Measurements from ENCODE around the gene TBXA2R.

TBXA2R gene

DNA sequence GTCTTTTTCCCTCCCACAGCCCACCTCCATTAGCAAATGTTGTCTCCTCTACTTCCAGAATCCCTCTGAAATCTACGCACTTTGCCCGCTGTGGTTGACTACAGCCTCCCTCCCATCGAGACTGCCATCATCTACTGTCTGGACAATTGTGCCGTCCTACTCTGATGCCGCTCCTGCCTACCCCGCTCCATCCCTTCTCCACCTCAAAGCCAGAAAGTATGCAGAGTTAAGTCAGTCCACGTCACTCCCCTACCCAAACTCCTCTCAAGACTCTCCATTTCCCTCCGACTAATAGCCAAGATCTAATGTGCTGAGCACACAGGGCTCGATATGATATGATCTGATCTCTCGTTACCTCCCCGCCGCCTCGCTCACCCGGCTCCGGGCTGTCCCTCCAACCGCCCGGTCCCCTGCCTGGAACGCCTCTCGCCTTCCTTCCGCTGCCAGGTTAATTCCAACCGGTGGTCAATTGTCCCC is 19.4 kb upstream of the TBXA2R start:
- no peak for DNase-seq (ENCODE audit: low read depth, low spot score)
- peak overlapping the region; percentile 82 for H3K4me3 ChIP-seq (ENCODE audit: low read depth, low read length)
- in situ Hi-C loops (cut with HindIII; ENCODE audit: low sequenced_read_pairs): no loop called here
- TF ChIP-seq, protein P1, sequence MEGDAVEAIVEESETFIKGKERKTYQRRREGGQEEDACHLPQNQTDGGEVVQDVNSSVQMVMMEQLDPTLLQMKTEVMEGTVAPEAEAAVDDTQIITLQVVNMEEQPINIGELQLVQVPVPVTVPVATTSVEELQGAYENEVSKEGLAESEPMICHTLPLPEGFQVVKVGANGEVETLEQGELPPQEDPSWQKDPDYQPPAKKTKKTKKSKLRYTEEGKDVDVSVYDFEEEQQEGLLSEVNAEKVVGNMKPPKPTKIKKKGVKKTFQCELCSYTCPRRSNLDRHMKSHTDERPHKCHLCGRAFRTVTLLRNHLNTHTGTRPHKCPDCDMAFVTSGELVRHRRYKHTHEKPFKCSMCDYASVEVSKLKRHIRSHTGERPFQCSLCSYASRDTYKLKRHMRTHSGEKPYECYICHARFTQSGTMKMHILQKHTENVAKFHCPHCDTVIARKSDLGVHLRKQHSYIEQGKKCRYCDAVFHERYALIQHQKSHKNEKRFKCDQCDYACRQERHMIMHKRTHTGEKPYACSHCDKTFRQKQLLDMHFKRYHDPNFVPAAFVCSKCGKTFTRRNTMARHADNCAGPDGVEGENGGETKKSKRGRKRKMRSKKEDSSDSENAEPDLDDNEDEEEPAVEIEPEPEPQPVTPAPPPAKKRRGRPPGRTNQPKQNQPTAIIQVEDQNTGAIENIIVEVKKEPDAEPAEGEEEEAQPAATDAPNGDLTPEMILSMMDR (IDR thresholded peaks at IDR 0.05; ENCODE audit: low read depth, low read length): no peak

- in situ Hi-C loops (cut with HindIII; ENCODE audit: low sequenced_read_pairs): no loop called here
- no peak for DNase-seq (ENCODE audit: low read depth, low spot score)
- no peak overlapping the region for H3K4me3 ChIP-seq (ENCODE audit: low read depth, low read length)
- TF ChIP-seq, protein P1 (IDR thresholded peaks at IDR 0.05; ENCODE audit: low read depth, low read length): no peak
These were observed 17.0 kb upstream of the TBXA2R start for GRCh38 chr19:3623716-3624115.

- TF ChIP-seq, protein P1 (IDR thresholded peaks at IDR 0.05; ENCODE audit: low read depth, low read length): no peak
- in situ Hi-C loops (cut with HindIII; ENCODE audit: low sequenced_read_pairs): no loop called here
- H3K4me3 ChIP-seq (ENCODE audit: low read depth, low read length): no peak overlapping the region
- DNase-seq (ENCODE audit: low read depth, low spot score): no peak
These were observed 15.5 kb upstream of the TBXA2R start for GRCh38 chr19:3622224-3622623.

DNA sequence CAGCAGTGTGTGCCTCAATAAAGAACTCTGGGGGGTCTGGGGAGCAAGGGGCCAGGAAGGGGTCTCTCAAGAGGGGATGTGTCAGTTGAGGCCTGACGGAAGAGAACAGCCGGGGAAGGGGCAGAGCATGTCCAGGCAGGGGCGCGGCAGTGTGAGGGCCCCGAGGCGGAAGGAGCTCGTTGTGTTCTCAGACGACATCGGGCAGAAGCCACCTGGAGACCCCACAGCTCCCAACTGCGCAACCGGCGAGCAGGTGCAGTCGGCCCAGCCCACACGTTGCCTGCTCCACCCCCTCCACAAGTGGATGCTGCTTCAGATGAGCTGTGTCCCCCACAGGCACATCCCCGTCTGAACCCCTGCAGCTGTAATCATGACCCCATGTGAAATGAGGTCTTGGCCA is 15.0 kb upstream of the TBXA2R start:
- TF ChIP-seq, protein P1 (IDR thresholded peaks at IDR 0.05; ENCODE audit: low read depth, low read length): no peak
- no peak overlapping the region for H3K4me3 ChIP-seq (ENCODE audit: low read depth, low read length)
- DNase-seq (ENCODE audit: low read depth, low spot score): no peak
- in situ Hi-C loops (cut with HindIII; ENCODE audit: low sequenced_read_pairs): no loop called here

DNA sequence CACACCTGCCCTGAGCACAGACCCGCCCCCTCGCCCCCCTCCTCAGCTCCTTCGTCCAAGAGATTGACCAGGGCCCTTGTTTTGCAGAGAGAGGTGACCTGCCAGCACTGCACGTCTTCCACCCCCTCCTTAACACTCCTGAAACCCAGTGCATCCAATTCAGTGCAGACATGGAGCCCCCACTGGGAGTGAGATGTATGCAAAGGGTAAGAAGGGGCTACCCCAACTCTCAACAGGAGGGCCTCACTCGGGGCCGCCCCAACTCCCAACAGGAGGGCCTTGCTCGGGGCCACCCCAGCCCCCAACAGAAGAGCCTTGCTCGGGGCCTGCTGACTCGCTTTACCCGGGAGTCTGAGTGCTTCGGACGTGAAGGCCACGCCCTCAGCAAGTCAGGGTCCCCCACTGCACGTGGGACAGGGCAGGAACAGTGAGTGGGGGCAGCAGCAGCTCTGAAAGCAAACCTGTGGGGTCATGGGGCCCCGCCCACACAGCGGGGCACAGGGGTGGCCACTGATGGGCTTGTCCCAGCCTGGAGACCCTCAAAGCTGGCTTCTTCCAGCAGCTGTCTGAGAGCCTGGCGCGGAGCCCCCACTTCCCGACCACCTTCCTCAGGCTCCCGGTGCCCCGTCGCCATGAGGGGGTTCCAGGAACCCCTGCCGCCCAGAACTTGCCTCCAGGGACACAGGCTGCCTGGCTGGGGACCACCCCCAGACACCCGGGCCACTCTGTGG is 14.3 kb upstream of the TBXA2R start:
- no peak for DNase-seq (ENCODE audit: low read depth, low spot score)
- H3K4me3 ChIP-seq (ENCODE audit: low read depth, low read length): no peak overlapping the region
- TF ChIP-seq, protein P1 (IDR thresholded peaks at IDR 0.05; ENCODE audit: low read depth, low read length): no peak
- in situ Hi-C loops (cut with HindIII; ENCODE audit: low sequenced_read_pairs): no loop called here

DNA sequence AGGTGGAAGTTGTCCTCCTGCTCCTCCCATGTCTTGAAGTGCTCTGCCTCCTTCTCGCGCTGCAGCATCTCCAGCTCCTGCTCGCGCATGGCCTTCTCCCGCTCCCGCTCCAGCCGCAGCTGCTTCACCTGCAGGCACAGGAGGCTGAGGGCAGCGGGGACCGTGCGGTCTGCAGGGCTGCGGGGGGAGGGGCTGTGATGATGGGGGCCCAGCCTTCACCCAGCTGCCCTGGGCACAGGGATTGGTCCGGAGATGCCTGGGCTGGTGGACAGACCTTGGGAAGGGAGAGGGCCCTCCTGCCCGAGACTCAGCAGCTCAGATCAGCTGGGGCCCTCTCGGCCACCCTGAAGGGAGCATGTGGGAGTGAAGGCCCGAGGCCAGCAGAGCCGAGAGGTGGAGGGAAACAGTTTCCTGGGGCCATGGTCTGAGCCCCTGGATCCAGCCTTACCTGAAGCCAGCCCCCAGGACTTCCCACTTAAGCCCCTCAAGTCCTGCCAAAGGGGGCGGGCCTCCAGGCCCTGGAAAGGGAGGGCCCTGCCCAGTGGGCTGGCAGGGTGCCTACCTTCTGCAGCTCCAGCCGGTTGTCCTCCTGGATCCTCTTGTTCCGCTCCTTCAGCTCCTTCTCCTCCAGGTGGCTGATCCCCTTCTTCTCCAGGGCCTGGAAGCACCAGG is 13.6 kb upstream of the TBXA2R start:
- in situ Hi-C loops (cut with HindIII; ENCODE audit: low sequenced_read_pairs): no loop called here
- no peak for DNase-seq (ENCODE audit: low read depth, low spot score)
- H3K4me3 ChIP-seq (ENCODE audit: low read depth, low read length): no peak overlapping the region
- TF ChIP-seq, protein P1 (IDR thresholded peaks at IDR 0.05; ENCODE audit: low read depth, low read length): no peak

Data from astrocyte of the spinal cord (primary cell).